Lower lobe of right lung (tissue), 2 donors: ENCODE data around the gene TRPV6. TPM values are rescaled to one million over a fixed set of nuclear protein-coding genes. Genes with fewer than 3 reads are reported as not detected.

ENCODE experiments used
- ATAC-seq, 2 donors: fragments of 200-7000 bp; cut with Tn5 transposase; one replicate each; pipeline ENCODE4 v1.9.1; 2020 to 2022; ENCODE audit warnings: mild to moderate bottlenecking in 2 of 2, moderate library complexity in 2 of 2
- DNase-seq: peaks from one replicate; pipeline ENCODE4 v3.0.0-alpha.2; 2020
- H3K27ac ChIP-seq: fragments of 200-600 bp; one replicate; pipeline ENCODE4 v1.8.0; 2022
- H3K27me3 ChIP-seq: fragments of 200-600 bp; one replicate; pipeline ENCODE4 v1.8.0; 2022; ENCODE audit warnings: low read depth
- H3K36me3 ChIP-seq: fragments of 200-600 bp; one replicate; pipeline ENCODE4 v1.8.0; 2022; ENCODE audit warnings: mild to moderate bottlenecking
- H3K4me1 ChIP-seq: fragments of 200-600 bp; one replicate; pipeline ENCODE4 v1.8.0; 2022
- H3K4me3 ChIP-seq: fragments of 200-600 bp; one replicate; pipeline ENCODE4 v1.8.0; 2022; ENCODE audit warnings: mild to moderate bottlenecking
- H3K9me3 ChIP-seq: fragments of 200-600 bp; one replicate; pipeline ENCODE4 v1.8.0; 2022
- CTCF ChIP-seq: fragments of 200-600 bp; IDR thresholded peaks from one replicate; pipeline ENCODE4 v1.8.0; 2022; ENCODE audit warnings: antibody characterized with exemption, mild to moderate bottlenecking
- intact Hi-C: fragments of 100-400 bp; cut with DNase I; formaldehyde crosslinking; loops from one replicate; pipeline ENCODE4 v1.11.0; 2022
- total RNA-seq: library from RNA; stranded (reverse); fragmentation: NEBNext Ultra II Directional; extraction: Animal tissue kit (Norgen Biotek cat#: 25700); gene quantifications from one replicate; pipeline ENCODE4 v1.2.1, GENCODE V29; 2021
- donor health status: DM: no; HTN: yes; CAD: no; lungs with severe emphysema.

The TRPV6 gene
- total RNA-seq, 1 donor from 2014 or later: 0.21 TPM

GRCh38 chr7:142870566-142871259 is 14.8 kb downstream of the TRPV6 start:
- intact Hi-C loops: no loop called here
- Histone ChIP-seq H3K36me3 (no peaks in the 10 kb centered on the region), H3K9me3 (no peaks in the 10 kb centered on the region), H3K4me3 (no peak overlapping the region), H3K27ac (no peak overlapping the region), H3K4me1 (no peaks in the 10 kb centered on the region), H3K27me3 (no peaks in the 10 kb centered on the region)
- no peak for DNase-seq
- no peak for TF ChIP-seq CTCF
- ATAC-seq: no peak

GRCh38 chr7:142870147-142870559 is 15.4 kb downstream of the TRPV6 start:
- intact Hi-C loops: no loop called here
- H3K4me3 ChIP-seq: no peak overlapping the region
- no peaks in the 10 kb centered on the region for H3K36me3 ChIP-seq
- ATAC-seq: no peak
- H3K27me3 ChIP-seq: no peaks in the 10 kb centered on the region
- no peak for TF ChIP-seq CTCF
- no peak for DNase-seq
- H3K9me3 ChIP-seq: no peaks in the 10 kb centered on the region
- H3K27ac ChIP-seq: no peak overlapping the region
- no peaks in the 10 kb centered on the region for H3K4me1 ChIP-seq

- Histone ChIP-seq H3K4me3 (no peak overlapping the region), H3K9me3 (no peaks in the 10 kb centered on the region), H3K27me3 (no peaks in the 10 kb centered on the region), H3K4me1 (no peaks in the 10 kb centered on the region), H3K36me3 (no peaks in the 10 kb centered on the region), H3K27ac (no peak overlapping the region)
- no peak for TF ChIP-seq CTCF
- intact Hi-C loops: no loop called here
- DNase-seq (no peak), ATAC-seq (no peak)
Measured at GRCh38 chr7:142869434-142869833, 16.1 kb downstream of the TRPV6 start.

- Histone ChIP-seq H3K4me3 (no peak overlapping the region), H3K27me3 (no peaks in the 10 kb centered on the region), H3K4me1 (no peaks in the 10 kb centered on the region)
Measured at GRCh38 chr7:142868986-142869415, 16.5 kb downstream of the TRPV6 start.

GRCh38 chr7:142868188-142868985 is 17.2 kb downstream of the TRPV6 start:
- Histone ChIP-seq H3K4me1 (no peaks in the 10 kb centered on the region), H3K27me3 (no peaks in the 10 kb centered on the region), H3K4me3 (no peak overlapping the region), H3K27ac (no peak overlapping the region), H3K9me3 (no peaks in the 10 kb centered on the region), H3K36me3 (peaks cover 5% of the 10 kb centered on the region)
- DNase-seq: no peak
- no peak for ATAC-seq
- TF ChIP-seq CTCF: no peak
- intact Hi-C loops: no loop called here

More at GRCh38 chr7:142868986-142869415, 16.5 kb downstream of the TRPV6 start:
- no peak overlapping the region for H3K27ac ChIP-seq
- H3K36me3 ChIP-seq: peaks cover 2% of the 10 kb centered on the region
- ATAC-seq: no peak
- no peak for DNase-seq
- H3K9me3 ChIP-seq: no peaks in the 10 kb centered on the region
- no peak for TF ChIP-seq CTCF
- intact Hi-C loops: no loop called here
